Fibroblast of villous mesenchyme (primary cell): Measurements from ENCODE around the gene UCK1. TPM values are rescaled to one million over a fixed set of nuclear protein-coding genes. Genes with fewer than 3 reads are reported as not detected.

Source experiments
- DNase-seq: peaks from one replicate; pipeline ENCODE4 v3.0.0-alpha.2; 2010; ENCODE audit warnings: low read depth
- H3K4me3 ChIP-seq: 2 replicates; pipeline ENCODE4 v1.5.1; 2011; ENCODE audit warnings: low read depth, mild to moderate bottlenecking, low read length
- CTCF ChIP-seq: IDR thresholded peaks from 2 replicates; pipeline ENCODE4 v1.5.1; 2012; ENCODE audit warnings: low read depth, mild to moderate bottlenecking, low read length; ENCODE audit not compliant: insufficient read depth
- total RNA-seq: library from RNA; depleted of rRNA; stranded (reverse); fragments of >200 nt; gene quantifications from 2 replicates; pipeline ENCODE4 v1.2.3, GENCODE V29; 2012

Gene UCK1
- total RNA-seq, 1 donor: 28.5 TPM

DNA sequence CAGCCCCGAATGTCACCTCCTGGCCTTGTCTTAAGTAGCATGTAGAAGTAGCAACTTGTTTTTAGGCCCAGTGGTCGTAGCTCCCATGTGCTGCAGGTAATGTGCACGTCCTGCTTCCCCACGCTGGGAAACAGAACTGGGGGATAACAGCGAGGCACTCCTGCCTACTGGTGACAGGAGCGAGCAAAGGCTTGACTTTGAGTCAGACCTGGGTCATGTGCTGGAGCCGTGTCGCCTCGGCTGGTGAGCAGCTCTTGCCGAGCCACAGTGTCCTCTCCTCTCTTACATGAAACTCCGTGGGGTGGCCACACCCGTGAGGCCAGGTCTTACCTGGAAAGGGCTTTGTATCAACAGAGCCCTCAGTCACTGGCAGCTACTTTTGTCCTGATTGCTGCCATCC lies 45.9 kb downstream of the UCK1 start:
- no peak overlapping the region for H3K4me3 ChIP-seq
- DNase-seq: no peak
- TF ChIP-seq CTCF: no peak

GRCh38 chr9:131484560-131485185 lies 46.4 kb downstream of the UCK1 start:
- no peak overlapping the region for H3K4me3 ChIP-seq
- DNase-seq: no peak
- no peak for TF ChIP-seq CTCF

DNA sequence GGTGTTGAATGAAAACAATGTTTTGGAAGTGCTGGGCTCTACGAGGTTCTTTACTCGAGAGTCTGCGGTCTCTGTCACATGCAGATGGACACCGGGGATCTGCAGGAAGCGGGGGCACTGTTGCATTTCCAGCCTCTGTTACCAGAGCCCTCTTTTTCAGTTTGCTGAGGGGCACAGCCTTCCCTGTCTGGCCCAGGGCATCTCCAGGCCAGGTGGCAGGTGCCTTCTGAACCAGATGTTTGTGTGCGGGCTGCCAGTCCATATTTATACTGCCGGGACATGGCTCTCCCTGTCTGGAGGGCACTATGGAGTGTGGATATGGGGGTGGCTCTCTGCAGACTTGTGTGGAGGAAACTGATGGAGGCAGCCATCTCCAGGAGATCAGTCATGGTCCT lies 47.0 kb downstream of the UCK1 start:
- no peak for DNase-seq
- no peak overlapping the region for H3K4me3 ChIP-seq
- TF ChIP-seq CTCF: no peak

GRCh38 chr9:131483319-131484050 lies 47.6 kb downstream of the UCK1 start:
- H3K4me3 ChIP-seq: no peak overlapping the region
- TF ChIP-seq CTCF: no peak
- DNase-seq: no peak

DNA sequence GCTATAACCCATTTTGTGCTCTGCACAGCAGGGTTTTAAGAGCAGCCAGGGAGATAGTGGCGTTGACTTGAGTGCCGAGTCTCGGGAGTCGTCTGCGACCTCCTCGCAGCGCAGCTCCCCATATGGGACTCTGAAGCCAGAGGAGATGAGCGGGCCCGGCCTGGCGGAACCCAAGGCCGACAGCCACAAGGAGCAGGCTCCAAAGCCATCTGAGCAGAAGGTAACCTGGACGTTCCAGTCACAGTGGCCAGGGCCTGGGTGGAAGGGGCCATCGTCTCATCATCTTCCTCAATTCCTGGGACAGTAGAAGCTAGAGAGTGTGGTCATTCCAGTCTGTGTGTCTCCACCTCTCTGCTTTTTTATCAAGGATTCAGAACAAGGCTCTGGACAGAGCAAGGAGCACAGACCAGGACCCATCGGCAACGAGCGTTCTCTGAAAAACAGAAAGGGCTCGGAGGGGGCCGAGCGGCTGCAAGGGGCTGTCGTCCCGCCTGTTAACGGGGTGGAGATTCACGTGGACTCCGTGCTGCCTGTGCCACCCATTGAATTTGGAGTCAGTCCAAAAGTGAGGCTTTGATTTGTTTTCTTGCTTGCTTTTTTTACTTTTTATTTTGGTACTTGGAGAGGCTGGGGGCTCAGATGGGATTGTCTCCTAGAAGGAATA lies 48.6 kb downstream of the UCK1 start:
- TF ChIP-seq CTCF: no peak
- no peak overlapping the region for H3K4me3 ChIP-seq
- DNase-seq: no peak

- no peak overlapping the region for H3K4me3 ChIP-seq
- no peak for DNase-seq
- no peak for TF ChIP-seq CTCF
These were observed 49.4 kb downstream of the UCK1 start for GRCh38 chr9:131481441-131482342.
